ENCODE measurements around the gene LRRC8D. TPM values are rescaled to one million over a fixed set of nuclear protein-coding genes. Genes with fewer than 3 reads are reported as not detected.

Gene LRRC8D
- total RNA-seq, 1 experiment from 2014 or later, result 19.6 TPM

GRCh38 chr1:89900791-89901708, 80.2 kb downstream of the LRRC8D start:
- H3K9me2 ChIP-seq (replicated peaks; ENCODE audit: low read length), result no peaks in the 10 kb centered on the region
- no peak overlapping the region for H2AFZ ChIP-seq (ENCODE audit: low read length)
- intact Hi-C loops (cut with micrococcal nuclease), result no loop called here
- BruUV-seq (replicated peaks), result no TSS peak
- POLR2A ChIA-PET (ENCODE audit: unreplicated experiment), result no interaction called here
- peaks cover 19% of the 10 kb centered on the region for H3K4me1 ChIP-seq (ENCODE audit: insufficient read depth, low read length)
- H3K36me3 ChIP-seq (ENCODE audit: low read depth, low read length), result no peaks in the 10 kb centered on the region; the same call in 1 of the 2 replicates
- no peak for DNase-seq
- ATAC-seq, result no peak
- no peaks in the 10 kb centered on the region for H3K27me3 ChIP-seq (ENCODE audit: low read length)
- no peaks in the 10 kb centered on the region for H3F3A ChIP-seq (ENCODE audit: low read length, unreplicated experiment)
- no peaks in the 10 kb centered on the region for H3K9me3 ChIP-seq (ENCODE audit: low read length)
- no peak overlapping the region for H3K4me3 ChIP-seq (ENCODE audit: low read length)
- H3K27ac ChIP-seq (ENCODE audit: low read length), result no peak overlapping the region
- TF ChIP-seq CTCF (conservative IDR thresholded peaks at IDR 0.05; ENCODE audit: low read depth, low read length) (no peak), EZH2phosphoT487 (IDR thresholded peaks at IDR 0.05; ENCODE audit: borderline replicate concordance, low read length) (no peak)
- H3K4me2 ChIP-seq (ENCODE audit: low read length), result no peak overlapping the region
- no peak overlapping the region for H3K9ac ChIP-seq (ENCODE audit: low read length)
- no peaks in the 10 kb centered on the region for H4K20me1 ChIP-seq (ENCODE audit: low read length)
- CTCF ChIA-PET, result no interaction called here
- no peaks in the 10 kb centered on the region for H3K79me2 ChIP-seq (ENCODE audit: low read length)

- H3K9ac ChIP-seq (ENCODE audit: low read length), result no peak overlapping the region
- no peaks in the 10 kb centered on the region for H3F3A ChIP-seq (ENCODE audit: low read length, unreplicated experiment)
- no TSS peak for BruUV-seq (replicated peaks)
- no peaks in the 10 kb centered on the region for H3K36me3 ChIP-seq (ENCODE audit: low read depth, low read length)
- ChIA-PET CTCF (no interaction called here), POLR2A (ENCODE audit: unreplicated experiment) (no interaction called here)
- ATAC-seq, result no peak
- no peaks in the 10 kb centered on the region for H4K20me1 ChIP-seq (ENCODE audit: low read length)
- no peaks in the 10 kb centered on the region for H3K79me2 ChIP-seq (ENCODE audit: low read length)
- H3K27ac ChIP-seq (ENCODE audit: low read length), result no peak overlapping the region
- H2AFZ ChIP-seq (ENCODE audit: low read length), result no peak overlapping the region
- peaks cover 30% of the 10 kb centered on the region for H3K4me1 ChIP-seq (ENCODE audit: insufficient read depth, low read length)
- intact Hi-C loops (cut with micrococcal nuclease), result no loop called here
- no peak for DNase-seq
- H3K9me2 ChIP-seq (replicated peaks; ENCODE audit: low read length), result no peaks in the 10 kb centered on the region
- no peak overlapping the region for H3K4me2 ChIP-seq (ENCODE audit: low read length)
- H3K27me3 ChIP-seq (ENCODE audit: low read length), result no peaks in the 10 kb centered on the region
- no peaks in the 10 kb centered on the region for H3K9me3 ChIP-seq (ENCODE audit: low read length)
- no peak overlapping the region for H3K4me3 ChIP-seq (ENCODE audit: low read length)
- TF ChIP-seq EZH2phosphoT487 (IDR thresholded peaks at IDR 0.05; ENCODE audit: borderline replicate concordance, low read length) (no peak), CTCF (conservative IDR thresholded peaks at IDR 0.05; ENCODE audit: low read depth, low read length) (no peak), EZH2 (IDR thresholded peaks at IDR 0.05; ENCODE audit: low read length, unreplicated experiment) (no peak)
Measured at GRCh38 chr1:89901957-89902669, 81.3 kb downstream of the LRRC8D start.

GRCh38 chr1:89903550-89903949, 82.7 kb downstream of the LRRC8D start:
- Histone ChIP-seq H3K4me1 (ENCODE audit: insufficient read depth, low read length) (peaks cover 44% of the 10 kb centered on the region), H3K9me2 (replicated peaks; ENCODE audit: low read length) (no peaks in the 10 kb centered on the region), H3K4me3 (ENCODE audit: low read length) (no peak overlapping the region), H3K4me2 (ENCODE audit: low read length) (no peak overlapping the region), H3K79me2 (ENCODE audit: low read length) (peaks cover 6% of the 10 kb centered on the region), H3K36me3 (ENCODE audit: low read depth, low read length) (no peaks in the 10 kb centered on the region), H4K20me1 (ENCODE audit: low read length) (no peaks in the 10 kb centered on the region), H3F3A (ENCODE audit: low read length, unreplicated experiment) (no peaks in the 10 kb centered on the region), H3K9me3 (ENCODE audit: low read length) (no peaks in the 10 kb centered on the region), H3K27ac (ENCODE audit: low read length) (no peak overlapping the region), H3K27me3 (ENCODE audit: low read length) (no peaks in the 10 kb centered on the region), H2AFZ (ENCODE audit: low read length) (no peak overlapping the region), H3K9ac (ENCODE audit: low read length) (no peak overlapping the region)
- ChIA-PET CTCF (no interaction called here), POLR2A (ENCODE audit: unreplicated experiment) (no interaction called here)
- ATAC-seq (no peak), DNase-seq (no peak)
- intact Hi-C loops (cut with micrococcal nuclease), result no loop called here
- TF ChIP-seq CTCF (conservative IDR thresholded peaks at IDR 0.05; ENCODE audit: low read depth, low read length) (no peak), EZH2phosphoT487 (IDR thresholded peaks at IDR 0.05; ENCODE audit: borderline replicate concordance, low read length) (no peak), EZH2 (IDR thresholded peaks at IDR 0.05; ENCODE audit: low read length, unreplicated experiment) (no peak)
- no TSS peak for BruUV-seq (replicated peaks)
